ENCODE results near the gene ARHGEF40.

- TF ChIP-seq POLR2A (IDR thresholded peaks at IDR 0.05) (no peak), CTCF (IDR thresholded peaks at IDR 0.05 in 4 of 5, conservative IDR thresholded peaks at IDR 0.05 in 1 of 5) (no peak)
Observed at GRCh38 chr14:21073921-21074320, 3.8 kb downstream of the ARHGEF40 start.
